ENCODE results near the gene MAP3K8.

- TF ChIP-seq, protein P1, sequence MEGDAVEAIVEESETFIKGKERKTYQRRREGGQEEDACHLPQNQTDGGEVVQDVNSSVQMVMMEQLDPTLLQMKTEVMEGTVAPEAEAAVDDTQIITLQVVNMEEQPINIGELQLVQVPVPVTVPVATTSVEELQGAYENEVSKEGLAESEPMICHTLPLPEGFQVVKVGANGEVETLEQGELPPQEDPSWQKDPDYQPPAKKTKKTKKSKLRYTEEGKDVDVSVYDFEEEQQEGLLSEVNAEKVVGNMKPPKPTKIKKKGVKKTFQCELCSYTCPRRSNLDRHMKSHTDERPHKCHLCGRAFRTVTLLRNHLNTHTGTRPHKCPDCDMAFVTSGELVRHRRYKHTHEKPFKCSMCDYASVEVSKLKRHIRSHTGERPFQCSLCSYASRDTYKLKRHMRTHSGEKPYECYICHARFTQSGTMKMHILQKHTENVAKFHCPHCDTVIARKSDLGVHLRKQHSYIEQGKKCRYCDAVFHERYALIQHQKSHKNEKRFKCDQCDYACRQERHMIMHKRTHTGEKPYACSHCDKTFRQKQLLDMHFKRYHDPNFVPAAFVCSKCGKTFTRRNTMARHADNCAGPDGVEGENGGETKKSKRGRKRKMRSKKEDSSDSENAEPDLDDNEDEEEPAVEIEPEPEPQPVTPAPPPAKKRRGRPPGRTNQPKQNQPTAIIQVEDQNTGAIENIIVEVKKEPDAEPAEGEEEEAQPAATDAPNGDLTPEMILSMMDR (IDR thresholded peaks at IDR 0.05): no peak
- TF ChIP-seq POLR2A (IDR thresholded peaks at IDR 0.05): no peak
These were observed 37.7 kb upstream of the MAP3K8 start for GRCh38 chr10:30396293-30396692.

Data from gastroesophageal sphincter (tissue), 3 donors.